GM13976 (cell line): ENCODE results near the gene NTM.

ENCODE experiments used
- DNase-seq: peaks from one replicate; pipeline ENCODE4 v3.0.0; 2012; ENCODE audit warnings: low spot score
- in situ Hi-C: fragments of 300-500 bp; cut with MboI; formaldehyde crosslinking; loops from one replicate; pipeline ENCODE4 v1.12.0; 2022; ENCODE audit warnings: low sequenced_read_pairs, mixed read lengths, inconsistent platforms; ENCODE audit not compliant: unreplicated experiment
- TF ChIP-seq, protein P1 (sequence below): IDR thresholded peaks from 2 replicates; pipeline ENCODE4 v1.5.1; 2012; ENCODE audit warnings: borderline replicate concordance, mild to moderate bottlenecking; ENCODE audit not compliant: insufficient read depth; ENCODE audit errors: extremely low read depth, missing control alignments, control extremely low read depth

Gene NTM

DNA sequence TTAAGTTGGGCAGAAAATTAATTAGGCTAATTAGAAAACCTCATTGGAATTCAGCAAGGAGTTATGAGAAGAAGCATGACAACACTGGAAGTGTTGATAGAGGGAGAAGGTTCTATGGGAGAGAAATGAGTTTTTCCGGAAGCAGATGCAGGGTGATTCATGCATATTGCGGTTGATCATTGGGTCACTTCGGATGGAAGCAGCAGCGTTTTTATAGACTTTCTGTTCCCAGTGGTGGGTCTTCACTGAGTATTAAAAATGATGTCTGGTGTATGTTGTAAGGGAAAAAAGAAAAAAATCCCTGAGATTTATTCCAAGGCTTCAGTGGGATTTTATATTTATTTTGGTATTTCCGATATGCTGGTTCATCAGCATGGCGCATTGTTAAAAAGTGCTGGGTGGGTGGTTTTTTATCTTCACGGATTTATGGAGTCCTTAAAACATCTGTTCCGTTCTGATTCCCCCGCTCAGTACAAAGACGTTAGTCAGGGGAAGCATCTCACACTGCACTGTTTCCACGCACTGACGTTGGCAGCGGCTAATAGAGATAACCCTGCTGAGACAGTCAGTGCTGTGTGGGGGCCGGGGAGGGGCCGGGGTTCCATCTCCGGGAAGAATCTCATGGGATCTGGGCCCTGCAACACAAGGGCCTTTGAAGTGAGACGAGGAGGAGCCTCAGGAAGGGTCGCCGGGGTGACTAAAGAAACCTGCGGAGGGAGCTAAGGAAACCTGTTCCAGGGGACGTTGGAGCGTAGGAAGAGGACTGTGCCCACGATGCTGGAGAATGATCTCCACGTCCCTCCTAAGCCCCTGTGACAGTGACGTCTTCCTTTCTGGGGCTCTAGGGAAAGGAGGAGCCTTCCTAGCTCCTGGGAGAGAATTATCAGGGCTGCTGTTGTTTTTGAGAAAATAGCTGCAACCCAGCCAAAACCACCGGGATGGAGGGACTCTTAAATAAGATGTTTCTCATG lies 390.0 kb downstream of the NTM start:
- TF ChIP-seq, protein P1, sequence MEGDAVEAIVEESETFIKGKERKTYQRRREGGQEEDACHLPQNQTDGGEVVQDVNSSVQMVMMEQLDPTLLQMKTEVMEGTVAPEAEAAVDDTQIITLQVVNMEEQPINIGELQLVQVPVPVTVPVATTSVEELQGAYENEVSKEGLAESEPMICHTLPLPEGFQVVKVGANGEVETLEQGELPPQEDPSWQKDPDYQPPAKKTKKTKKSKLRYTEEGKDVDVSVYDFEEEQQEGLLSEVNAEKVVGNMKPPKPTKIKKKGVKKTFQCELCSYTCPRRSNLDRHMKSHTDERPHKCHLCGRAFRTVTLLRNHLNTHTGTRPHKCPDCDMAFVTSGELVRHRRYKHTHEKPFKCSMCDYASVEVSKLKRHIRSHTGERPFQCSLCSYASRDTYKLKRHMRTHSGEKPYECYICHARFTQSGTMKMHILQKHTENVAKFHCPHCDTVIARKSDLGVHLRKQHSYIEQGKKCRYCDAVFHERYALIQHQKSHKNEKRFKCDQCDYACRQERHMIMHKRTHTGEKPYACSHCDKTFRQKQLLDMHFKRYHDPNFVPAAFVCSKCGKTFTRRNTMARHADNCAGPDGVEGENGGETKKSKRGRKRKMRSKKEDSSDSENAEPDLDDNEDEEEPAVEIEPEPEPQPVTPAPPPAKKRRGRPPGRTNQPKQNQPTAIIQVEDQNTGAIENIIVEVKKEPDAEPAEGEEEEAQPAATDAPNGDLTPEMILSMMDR: no peak
- DNase-seq: no peak
- in situ Hi-C loops: no loop called here

DNA sequence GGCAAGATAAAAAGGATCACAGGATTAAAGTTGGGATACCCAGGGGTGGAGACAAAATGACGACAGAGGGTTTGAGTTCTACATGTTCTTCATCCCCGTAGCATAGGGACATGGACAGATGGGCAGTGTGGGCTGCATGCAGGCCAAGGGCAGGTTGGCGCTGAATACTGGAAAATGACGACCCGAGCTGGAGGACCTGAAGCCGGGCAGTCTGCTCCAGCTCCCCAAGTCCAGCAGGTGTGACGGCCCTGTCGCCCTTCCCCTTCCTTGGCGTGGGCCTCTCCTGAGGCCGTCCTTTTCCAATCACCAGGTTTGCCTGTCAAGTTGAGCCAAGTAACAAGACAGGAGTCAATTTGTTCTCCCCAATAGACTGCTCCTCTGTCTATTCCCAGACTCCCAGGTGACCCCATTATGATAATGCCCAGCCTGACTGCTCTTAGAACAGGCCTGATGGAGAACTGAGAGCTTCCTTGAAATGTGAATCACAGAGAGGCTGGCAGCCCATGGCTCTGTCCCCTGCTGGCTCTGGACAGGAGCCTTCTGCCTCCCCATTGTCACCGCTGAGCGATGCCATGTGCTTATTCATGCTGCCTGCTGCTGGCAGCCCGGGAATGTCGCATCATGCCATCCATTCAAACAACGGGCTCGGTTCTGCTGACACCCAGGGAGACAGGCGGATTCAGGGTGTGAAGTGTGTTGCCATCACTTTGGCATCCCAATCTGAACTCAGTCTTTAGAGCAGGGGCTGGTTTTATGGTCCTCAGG lies 392.1 kb downstream of the NTM start:
- TF ChIP-seq, protein P1: no peak
- in situ Hi-C loops: no loop called here
- no peak for DNase-seq

DNA sequence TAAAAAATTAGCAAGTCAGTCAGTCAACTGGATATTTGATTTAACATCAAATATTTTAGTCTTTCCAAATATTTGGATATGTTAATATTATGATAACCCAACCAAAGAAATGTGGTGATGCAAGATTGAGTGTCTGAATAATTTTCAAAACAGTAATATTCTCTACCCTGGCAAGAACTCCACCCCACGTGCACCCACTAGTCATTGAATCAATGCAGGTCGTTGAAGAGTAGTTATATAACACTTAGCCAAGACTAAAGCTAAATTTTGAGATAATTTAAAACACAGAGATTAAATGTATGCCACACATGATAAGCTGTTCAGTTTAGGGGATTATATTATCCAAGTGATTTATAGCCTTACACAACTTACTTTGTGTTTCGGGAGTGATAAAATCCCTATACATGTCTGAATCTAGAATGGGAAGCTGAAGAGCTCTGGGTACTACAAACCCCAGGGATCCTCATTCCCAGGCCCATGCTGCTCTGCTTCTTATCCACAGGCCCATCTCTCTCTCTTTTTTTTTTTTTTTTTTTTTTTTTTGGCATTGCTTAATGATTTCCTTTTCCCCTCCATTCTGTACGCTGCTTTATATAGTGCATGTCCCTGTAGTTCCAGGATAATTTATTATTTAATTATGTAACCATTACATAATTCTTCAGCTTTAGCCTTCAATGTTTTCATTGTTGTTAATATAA lies 392.9 kb downstream of the NTM start:
- TF ChIP-seq, protein P1: no peak
- DNase-seq: no peak
- in situ Hi-C loops: no loop called here

DNA sequence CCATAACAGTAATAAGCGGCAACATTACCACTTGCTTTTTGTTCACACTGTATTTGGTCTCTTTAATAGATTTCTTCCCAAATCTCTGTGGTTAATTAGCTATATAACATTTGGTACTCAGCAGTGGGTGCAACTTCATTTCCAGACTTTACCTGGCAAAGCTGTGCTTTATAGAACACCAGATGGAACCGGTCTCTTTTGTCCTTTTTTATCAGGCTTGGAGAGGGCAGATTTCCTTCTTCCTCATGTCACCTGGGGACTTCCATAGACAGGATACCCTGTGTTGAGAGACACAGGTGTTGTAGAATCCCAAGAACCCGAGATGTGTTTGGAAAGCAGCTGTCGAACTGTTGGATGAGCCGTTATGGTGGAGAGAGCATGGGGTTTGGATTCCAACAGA lies 393.7 kb downstream of the NTM start:
- TF ChIP-seq, protein P1: no peak
- no peak for DNase-seq
- in situ Hi-C loops: no loop called here

DNA sequence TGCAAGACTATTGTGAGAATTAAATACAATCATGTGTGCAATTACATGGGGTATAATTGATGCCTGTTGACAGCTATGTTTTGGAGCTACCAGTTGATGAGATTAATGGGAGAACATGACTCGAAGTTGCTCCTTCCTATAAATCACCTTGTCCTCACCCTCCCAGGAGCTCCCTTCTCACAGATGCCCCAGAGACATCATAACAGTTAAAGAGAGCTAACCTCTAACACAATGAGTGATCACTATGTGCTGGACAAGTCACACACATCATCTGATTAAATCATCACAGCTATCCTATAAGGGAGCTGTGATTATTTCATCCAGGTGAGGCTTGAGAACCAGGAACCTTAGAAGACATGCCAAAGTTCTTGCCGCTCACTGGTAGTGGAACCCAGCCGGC lies 394.2 kb downstream of the NTM start:
- DNase-seq: no peak
- TF ChIP-seq, protein P1: no peak
- in situ Hi-C loops: no loop called here

DNA sequence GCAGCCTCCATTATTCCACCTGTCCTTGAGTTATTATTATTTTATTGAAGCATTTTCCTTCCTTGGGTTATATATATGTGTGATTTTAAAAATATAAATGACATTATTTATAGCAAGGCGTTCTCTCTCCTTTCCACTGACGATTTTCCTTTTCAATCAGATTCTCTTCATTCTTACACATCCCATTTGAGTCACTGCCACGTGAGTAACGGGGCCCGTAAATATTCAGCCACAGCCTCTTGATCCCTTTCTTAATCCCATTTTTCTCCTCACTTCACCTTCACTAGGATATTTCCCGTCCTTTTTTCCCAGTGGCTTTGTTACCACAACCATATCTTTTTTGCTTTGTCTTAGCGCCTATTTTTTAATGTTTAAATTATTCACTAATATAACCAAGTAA lies 396.2 kb downstream of the NTM start:
- in situ Hi-C loops: no loop called here
- DNase-seq: no peak
- TF ChIP-seq, protein P1: no peak
